Mononuclear cell (primary cell): ENCODE data around the gene RBM33. TPM values are rescaled to one million over a fixed set of nuclear protein-coding genes. Genes with fewer than 3 reads are reported as not detected.

Experiments used
- H3K27me3 ChIP-seq: 2 replicates; pipeline ENCODE4 v1.6.0; 2011; ENCODE audit warnings: low read length, control low read depth; ENCODE audit not compliant: insufficient read depth
- H3K4me1 ChIP-seq: 2 replicates; pipeline ENCODE4 v1.5.1; 2011; ENCODE audit warnings: mild to moderate bottlenecking, low read length, control low read depth; ENCODE audit not compliant: insufficient read depth
- H3K4me3 ChIP-seq: 2 replicates; pipeline ENCODE4 v1.5.1; 2011; ENCODE audit warnings: mild to moderate bottlenecking, low read length, moderate library complexity
- H3K9me3 ChIP-seq: 2 replicates; pipeline ENCODE4 v1.5.1; 2011; ENCODE audit warnings: low read depth, mild to moderate bottlenecking, control low read depth, low read length
- total RNA-seq: library from RNA; depleted of rRNA; stranded (reverse); fragments of >200 nt; gene quantifications from one replicate; pipeline ENCODE4 v1.2.3, GENCODE V29; 2012

RBM33 gene
- total RNA-seq, 1 donor, result 100 TPM

DNA sequence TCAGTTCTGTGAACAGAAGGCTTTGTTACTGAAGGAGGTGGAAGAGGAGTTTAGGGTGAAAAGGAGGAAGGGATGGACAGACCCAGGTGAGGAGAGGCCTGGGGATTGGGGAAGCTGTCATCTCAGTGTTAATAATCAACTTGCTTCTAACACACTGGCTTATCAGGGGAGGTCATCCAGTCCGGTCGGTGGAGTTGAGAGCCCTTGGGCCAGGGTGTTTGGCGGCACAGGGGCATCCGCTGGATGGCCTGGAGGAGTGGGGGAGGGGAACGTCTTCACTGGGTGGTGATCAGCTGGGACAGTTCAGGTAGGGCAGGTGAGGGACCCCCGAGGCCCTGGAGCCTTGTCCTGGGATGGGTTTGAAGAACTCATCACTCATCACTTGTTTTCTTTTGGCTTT lies 133.9 kb downstream of the RBM33 start:
- H3K9me3 ChIP-seq, result no peaks in the 10 kb centered on the region
- H3K4me3 ChIP-seq, result no peak overlapping the region

DNA sequence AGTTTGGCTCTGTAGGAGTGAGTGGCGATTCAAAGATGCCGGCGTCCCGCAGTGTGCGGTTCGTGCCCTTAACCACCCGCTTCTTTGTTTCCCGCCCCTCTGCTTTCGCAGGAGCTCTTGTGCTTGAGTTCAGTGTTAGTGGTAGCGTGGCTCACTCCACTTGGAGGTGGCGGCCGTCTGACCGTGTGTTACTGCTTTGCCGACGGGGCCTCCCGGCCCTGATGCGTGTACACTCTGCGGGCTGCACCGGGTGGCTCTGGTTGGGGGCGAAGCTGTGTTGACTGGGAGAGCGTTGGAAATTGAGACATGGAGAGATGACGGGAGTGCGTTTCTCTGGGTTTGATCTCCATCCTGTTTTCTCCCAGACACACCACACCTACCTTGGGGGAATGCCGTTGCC lies 136.4 kb downstream of the RBM33 start:
- no peak overlapping the region for H3K4me3 ChIP-seq
- peaks cover 2% of the 10 kb centered on the region for H3K27me3 ChIP-seq
- H3K9me3 ChIP-seq, result no peaks in the 10 kb centered on the region
- no peaks in the 10 kb centered on the region for H3K4me1 ChIP-seq

More for the DNA sequence above, 133.9 kb downstream of the RBM33 start:
- no peaks in the 10 kb centered on the region for H3K27me3 ChIP-seq
- no peaks in the 10 kb centered on the region for H3K4me1 ChIP-seq

DNA sequence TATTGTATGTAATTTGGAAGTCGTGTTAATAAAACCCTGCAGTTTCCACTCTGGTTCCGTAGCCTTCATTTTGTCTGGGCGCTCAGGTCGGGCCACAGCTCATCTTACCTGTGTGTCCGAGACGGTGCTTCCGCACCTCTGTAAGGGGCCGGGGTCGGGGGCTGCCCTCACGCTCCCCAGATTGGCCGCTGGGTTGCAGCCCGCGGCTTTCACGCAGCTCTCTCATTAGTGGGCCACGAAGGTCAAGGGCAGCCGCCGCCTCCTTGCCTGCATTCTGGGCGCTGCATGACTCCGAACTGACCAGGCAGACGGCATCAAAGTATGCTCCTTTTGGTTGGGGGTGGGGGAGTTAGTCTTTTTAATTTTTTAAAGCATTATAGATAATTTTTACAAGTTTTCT lies 137.0 kb downstream of the RBM33 start:
- Histone ChIP-seq H3K9me3 (no peaks in the 10 kb centered on the region), H3K4me1 (no peaks in the 10 kb centered on the region), H3K4me3 (no peak overlapping the region), H3K27me3 (peaks cover 6% of the 10 kb centered on the region)

DNA sequence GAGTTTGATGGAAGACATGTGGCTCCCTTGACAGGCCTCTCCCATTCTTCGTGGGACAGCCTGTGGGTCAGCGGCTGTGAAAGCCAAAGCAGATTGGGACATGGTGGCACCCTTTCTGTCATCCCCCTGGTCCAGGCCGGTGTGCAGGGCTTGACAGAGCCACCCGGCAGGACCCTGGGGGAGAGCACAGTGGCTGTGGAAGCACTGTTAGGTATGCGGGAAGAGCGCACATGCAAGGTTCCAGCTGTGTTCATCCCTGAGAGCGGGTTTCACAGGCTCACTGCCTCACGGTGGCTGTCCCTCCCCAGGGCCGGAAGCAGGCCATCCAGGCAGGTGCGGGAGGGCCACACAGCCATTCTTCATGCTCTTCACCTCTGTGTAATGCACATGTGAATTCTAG lies 138.0 kb downstream of the RBM33 start:
- H3K9me3 ChIP-seq, result no peaks in the 10 kb centered on the region
- H3K4me1 ChIP-seq, result peaks cover 9% of the 10 kb centered on the region
- H3K27me3 ChIP-seq, result peaks cover 12% of the 10 kb centered on the region
- no peak overlapping the region for H3K4me3 ChIP-seq

DNA sequence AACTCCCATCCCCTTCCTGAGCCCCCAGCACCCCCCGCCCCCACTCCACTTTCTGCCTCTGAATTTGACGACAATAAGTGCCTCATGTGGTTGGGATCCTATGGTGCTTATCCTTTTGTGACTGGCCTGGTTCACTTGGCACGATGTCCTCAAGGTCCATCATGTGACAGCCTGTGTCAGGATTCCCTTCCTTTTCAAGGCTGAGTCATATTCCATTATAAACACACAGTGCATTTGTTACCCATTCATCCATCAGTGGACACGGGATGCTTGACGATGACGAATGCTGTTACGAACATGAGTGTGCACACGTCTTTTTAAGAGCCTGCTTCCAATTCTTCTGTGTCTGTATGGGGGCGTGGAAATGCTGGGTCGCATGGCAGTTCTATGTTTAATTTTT lies 141.1 kb downstream of the RBM33 start:
- Histone ChIP-seq H3K9me3 (no peaks in the 10 kb centered on the region), H3K27me3 (peaks cover 17% of the 10 kb centered on the region), H3K4me3 (no peak overlapping the region), H3K4me1 (peaks cover 11% of the 10 kb centered on the region)

DNA sequence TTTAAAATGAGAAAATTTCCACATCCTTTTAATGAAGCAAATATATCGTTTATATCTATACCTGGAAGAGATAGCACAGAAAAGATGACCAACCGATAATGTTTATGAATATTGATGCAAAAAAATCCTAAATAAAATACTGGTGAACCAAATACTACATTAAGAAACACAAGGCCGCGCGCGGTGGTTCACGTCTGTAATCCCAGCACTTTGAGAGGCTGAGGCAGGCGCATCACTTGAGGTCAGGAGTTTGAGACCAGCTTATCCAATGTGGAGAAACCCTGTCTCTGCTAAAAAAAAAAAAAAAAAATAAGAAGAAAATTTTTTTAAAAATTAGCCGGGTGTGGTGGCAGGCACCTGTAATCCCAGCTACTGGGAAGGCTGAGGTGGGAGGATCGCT lies 142.0 kb downstream of the RBM33 start:
- Histone ChIP-seq H3K4me1 (peaks cover 11% of the 10 kb centered on the region), H3K27me3 (peaks cover 17% of the 10 kb centered on the region), H3K4me3 (no peak overlapping the region), H3K9me3 (no peaks in the 10 kb centered on the region)

DNA sequence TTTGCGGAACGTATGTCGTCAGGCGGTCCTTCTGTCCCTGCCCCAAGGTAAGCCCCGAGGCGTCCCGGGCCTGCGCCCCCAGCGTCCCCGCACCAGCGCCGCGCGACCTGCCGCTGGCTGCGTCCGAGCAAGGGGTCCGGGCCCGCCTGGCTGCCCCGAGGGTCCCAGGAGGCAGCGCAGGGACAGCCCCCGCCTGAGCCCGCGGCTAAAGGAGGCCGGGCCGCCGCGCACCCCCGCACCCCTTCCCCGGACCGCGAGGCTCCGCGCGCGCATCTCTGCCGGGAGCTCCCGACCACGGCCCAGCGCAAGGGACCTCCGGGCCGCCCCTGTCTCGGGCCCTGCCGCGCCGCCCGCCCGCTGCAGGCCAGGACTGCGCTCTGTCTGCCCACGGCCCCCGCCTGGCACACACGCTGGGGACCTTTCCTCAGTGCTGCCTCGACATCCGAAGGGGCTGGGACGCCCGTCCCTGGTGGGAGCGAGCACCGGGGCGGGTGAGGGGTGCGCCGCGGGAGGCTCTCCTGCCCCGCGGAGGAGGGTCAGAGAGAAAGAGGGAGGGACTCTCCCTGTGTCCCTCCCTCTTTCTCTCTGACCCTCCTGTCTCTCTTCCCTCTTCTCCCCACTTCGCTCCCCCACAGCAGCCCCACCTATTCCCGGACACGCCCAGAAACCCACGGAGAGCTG lies 142.8 kb downstream of the RBM33 start:
- Histone ChIP-seq H3K4me3 (no peak overlapping the region), H3K27me3 (peaks cover 17% of the 10 kb centered on the region), H3K9me3 (no peaks in the 10 kb centered on the region), H3K4me1 (peaks cover 11% of the 10 kb centered on the region)

DNA sequence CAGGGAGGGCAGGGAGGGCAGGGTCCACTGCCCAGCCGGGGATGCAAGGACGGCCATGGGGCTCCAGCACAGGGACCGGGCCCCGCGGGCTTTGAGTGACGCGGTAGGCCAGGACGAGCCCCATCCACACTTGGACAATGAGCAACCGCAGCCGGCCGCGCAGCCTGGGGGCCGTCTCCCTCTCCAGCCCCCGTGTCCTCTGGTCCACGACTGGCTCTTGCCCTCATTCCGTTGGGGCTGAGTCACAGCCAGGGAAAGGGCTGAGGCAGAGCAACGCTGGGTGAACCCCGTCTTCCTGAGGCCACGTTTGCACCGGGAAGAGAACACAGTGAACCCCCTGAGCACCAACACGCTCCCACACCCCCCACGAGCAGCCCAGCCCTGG lies 144.1 kb downstream of the RBM33 start:
- Histone ChIP-seq H3K27me3 (peaks cover 17% of the 10 kb centered on the region), H3K9me3 (no peaks in the 10 kb centered on the region), H3K4me3 (no peak overlapping the region), H3K4me1 (peaks cover 11% of the 10 kb centered on the region)

DNA sequence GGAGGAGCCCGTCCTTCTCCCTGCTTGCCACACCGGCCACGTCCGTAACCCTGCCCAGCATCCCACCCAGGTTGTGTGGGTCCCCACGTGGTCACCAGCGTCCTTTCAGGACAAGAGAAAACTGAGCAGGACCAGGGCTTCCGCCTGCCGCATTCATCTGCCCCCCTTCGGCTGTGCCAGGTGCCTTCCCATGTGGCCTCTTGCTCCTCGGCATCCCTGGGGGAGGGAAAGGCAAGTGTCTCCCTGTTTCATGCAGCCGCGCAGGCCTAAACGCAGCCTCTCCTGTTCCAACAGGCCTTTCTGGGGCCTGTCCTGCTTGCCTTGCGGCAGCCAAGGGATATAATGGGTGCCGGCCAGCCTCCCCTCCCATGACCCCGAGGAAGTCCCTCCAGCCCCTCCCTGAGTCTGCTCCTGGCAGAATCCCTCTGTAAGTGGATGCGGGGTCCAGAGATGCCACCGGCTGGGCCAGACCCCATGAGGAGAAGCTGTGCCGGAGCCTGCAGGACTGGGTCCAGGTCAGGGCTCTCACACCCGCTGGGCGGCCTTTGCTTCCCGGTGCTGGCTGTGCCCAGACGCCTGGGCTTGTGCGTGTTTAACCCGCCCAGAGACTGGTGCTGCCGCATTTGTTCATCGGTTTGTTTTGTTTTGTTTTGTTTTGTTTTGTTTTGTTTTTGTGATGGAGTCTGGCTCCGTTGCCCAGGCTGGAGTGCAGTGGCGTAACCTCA lies 144.7 kb downstream of the RBM33 start:
- Histone ChIP-seq H3K27me3 (peaks cover 17% of the 10 kb centered on the region), H3K9me3 (no peaks in the 10 kb centered on the region), H3K4me3 (no peak overlapping the region), H3K4me1 (peaks cover 11% of the 10 kb centered on the region)

DNA sequence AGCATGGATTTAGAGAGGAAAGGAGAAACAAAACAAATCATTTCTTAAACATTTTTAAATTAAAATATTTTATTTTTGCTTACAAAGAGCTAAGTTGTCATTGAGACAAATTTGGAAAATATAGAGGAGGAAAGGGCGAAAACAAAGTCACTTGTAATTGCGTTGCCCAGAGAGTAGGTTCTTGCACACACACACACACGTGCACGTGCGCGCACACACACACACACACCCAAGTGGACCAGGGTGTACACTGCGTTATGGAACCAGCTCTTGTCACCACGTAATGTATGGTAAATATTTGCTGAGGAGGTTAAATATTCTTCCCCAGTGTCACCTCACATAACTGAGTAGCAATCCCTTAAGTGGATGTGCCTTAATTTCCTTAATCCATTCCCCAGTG lies 146.2 kb downstream of the RBM33 start:
- Histone ChIP-seq H3K9me3 (no peaks in the 10 kb centered on the region), H3K4me3 (no peak overlapping the region), H3K27me3 (peaks cover 17% of the 10 kb centered on the region), H3K4me1 (peaks cover 11% of the 10 kb centered on the region)

DNA sequence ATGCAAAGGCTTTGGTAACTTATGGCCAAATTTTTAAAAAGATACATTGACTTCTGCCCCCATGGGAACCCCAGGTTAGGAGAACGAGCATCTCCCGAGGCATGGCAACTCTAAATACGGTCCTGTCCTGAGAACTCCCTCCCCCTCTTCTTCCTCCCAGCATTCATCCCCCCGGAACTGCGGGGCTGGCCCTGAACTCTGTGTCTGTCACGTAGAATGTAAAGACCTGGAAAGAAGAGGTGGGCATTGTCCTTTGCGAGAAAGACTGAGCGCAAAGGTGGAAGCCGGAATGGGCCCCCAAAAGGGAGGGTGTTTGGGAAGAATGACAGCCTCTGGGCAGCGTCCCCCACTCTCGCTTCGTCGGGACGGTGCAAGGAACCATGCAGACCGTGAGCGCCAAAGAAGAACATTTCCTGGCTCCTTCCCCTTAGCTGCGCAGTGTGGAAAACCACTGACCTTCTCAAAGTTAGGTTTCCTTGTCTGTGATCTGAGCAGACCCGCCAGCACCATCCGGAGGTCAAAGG lies 146.8 kb downstream of the RBM33 start:
- H3K27me3 ChIP-seq, result peaks cover 15% of the 10 kb centered on the region
- H3K9me3 ChIP-seq, result no peaks in the 10 kb centered on the region
- peaks cover 11% of the 10 kb centered on the region for H3K4me1 ChIP-seq
- H3K4me3 ChIP-seq, result no peak overlapping the region

DNA sequence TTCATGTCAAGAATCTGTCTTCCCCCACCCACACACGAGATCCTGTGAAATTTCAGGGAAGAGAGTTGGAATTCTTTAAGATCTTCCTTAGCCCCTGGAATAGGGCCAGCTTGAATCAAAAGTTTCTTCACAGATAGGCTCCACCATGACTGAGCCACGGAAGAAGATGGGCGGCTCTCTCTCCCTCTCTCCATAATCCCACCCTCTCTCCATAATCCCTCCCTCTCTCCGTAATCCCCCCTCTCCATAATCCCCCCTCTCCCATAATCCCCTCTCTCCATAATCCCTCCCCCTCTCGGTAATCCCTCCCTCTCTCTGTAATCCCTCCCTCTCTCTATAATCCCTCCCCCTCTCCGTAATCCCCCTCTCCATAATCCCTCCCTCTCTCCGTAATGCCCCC lies 147.4 kb downstream of the RBM33 start:
- peaks cover 8% of the 10 kb centered on the region for H3K4me1 ChIP-seq
- H3K9me3 ChIP-seq, result no peaks in the 10 kb centered on the region
- H3K4me3 ChIP-seq, result no peak overlapping the region
- H3K27me3 ChIP-seq, result peaks cover 12% of the 10 kb centered on the region

DNA sequence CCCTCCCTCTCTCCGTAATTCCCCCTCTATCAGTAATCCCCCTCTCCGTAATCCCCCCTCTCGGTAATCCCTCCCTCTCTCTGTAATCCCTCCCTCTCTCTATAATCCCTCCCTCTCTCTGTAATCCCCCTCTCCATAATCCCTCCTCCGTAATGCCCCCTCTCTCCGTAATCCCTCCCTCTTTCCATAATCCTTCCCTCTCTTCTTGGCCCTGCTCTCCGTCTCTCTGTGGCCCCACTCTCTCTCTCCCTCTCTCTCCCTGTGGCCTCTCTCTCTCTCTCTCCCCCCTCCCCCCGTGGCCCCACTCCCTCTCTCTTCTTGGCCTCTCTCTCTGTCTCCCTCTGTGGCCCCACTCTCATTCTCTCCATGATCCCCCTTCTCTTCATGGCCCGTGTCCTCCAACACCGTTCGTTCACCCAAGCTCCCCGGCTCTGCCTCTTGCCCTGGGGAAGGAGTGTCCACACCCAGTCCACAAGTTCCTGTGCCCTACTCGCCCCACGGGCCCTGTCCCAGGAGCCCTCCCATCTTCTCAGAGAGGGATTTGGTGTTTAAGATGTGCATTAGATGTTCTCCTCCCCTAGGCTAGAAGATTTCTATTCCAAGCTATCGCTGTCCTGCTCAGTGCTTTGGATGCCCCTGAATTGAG lies 148.0 kb downstream of the RBM33 start:
- H3K27me3 ChIP-seq, result peaks cover 11% of the 10 kb centered on the region
- H3K4me3 ChIP-seq, result no peak overlapping the region
- peaks cover 2% of the 10 kb centered on the region for H3K4me1 ChIP-seq
- H3K9me3 ChIP-seq, result no peaks in the 10 kb centered on the region

DNA sequence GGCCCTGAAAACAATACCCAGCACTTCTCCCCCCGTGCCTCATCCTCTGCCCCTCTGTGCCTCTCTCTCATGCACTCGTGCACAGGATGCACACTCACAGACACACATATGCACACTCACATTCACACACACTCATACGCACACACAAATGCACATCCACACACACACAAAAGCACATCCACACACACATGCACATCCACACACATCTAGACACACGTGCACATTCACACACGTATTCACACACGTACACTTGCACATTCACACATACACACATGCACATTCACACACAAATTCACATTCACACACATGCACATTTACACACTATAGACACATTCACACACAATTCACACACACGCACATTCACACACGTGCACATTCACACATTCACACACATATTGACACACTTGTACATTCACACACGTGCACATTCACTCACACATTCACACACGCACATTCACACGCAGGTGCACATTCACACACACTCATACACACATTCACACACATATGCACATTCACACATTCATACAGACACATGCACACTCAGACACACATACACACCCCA lies 148.6 kb downstream of the RBM33 start:
- Histone ChIP-seq H3K27me3 (peaks cover 8% of the 10 kb centered on the region), H3K4me3 (no peak overlapping the region), H3K9me3 (no peaks in the 10 kb centered on the region), H3K4me1 (no peaks in the 10 kb centered on the region)

DNA sequence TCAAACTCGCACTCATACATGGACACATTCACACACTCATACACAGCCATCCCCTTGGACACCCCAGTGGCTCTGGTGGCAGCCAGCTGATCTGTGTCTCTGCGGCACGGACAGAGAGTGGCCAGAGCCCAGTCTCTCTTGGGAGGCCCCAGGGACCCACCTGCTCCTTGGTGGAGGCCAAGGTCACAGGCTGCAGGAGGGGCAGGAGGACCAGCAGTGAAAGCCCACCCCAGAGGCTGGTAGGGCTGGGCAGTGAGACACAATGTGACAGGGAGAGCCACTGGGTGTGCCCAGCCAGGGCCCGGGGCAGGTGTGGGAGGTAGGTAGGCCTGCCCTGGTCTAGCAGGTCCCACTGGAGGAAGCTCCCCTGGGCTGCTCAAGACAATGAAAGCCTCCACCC lies 149.3 kb downstream of the RBM33 start:
- Histone ChIP-seq H3K9me3 (no peaks in the 10 kb centered on the region), H3K27me3 (peaks cover 10% of the 10 kb centered on the region), H3K4me1 (no peaks in the 10 kb centered on the region), H3K4me3 (no peak overlapping the region)
